ENCODE data around the gene TERC. TPM values are rescaled to one million over a fixed set of nuclear protein-coding genes. Genes with fewer than 3 reads are reported as not detected.
"Not testable (repeated sequence)": the region's sequence is repeated elsewhere in the genome, so short reads cannot be mapped to it uniquely, and the experiment has no call there.

TERC gene
- total and polyA plus RNA-seq, 5 experiments from 2014 or later: 1.4 to 17.5 (median 7.0) TPM; not detected in 1

DNA sequence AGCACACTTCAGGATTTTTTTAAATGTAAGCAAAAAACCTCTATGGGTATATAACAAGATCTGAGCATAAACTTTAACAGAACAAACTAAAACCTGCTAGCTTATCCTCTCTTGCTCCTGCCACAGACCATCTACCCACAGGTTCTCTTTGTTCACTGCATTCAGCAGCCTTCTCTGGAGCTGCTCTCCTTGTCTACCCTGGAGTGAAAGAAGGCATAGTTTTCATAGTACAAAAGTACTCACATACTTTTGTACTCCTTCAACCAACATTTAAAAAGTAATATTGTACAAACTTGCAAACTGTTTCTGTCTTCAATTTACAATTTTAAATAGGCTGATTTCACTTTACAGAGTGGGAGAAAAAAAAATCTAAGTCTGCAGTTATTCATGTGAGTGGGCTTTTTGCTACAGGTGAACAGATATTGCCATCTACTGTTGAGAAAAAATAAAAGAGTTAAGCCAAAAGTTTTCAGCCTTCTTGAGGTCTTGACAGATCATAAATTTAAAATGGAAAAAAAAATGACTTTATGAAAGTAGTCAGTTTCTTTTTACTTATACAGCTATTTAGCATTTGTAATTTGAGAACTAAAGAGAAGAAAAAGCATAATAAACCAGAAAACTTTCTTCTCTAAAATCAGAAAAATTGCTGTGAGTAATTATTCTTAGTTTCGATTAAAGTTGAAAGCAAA, 20.4 kb downstream of the TERC start:
- no peak for DNase-seq
- POLR2A ChIA-PET: no interaction called here
- H3K27ac Mint-ChIP-seq: no peak overlapping the region
- H3K9me3 Mint-ChIP-seq: no peaks in the 10 kb centered on the region
- no peak overlapping the region for H3K4me3 Mint-ChIP-seq
- peak in 1 of 2 donors; percentile 39 for ATAC-seq
- no peaks in the 10 kb centered on the region for H3K36me3 Mint-ChIP-seq
- peaks cover 0 to 5% (median 4%) of the 10 kb centered on the region in 4 donors for H3K4me1 Mint-ChIP-seq
- H3K27me3 Mint-ChIP-seq: peaks cover 23 to 32% (median 23%) of the 10 kb centered on the region in 5 donors

DNA sequence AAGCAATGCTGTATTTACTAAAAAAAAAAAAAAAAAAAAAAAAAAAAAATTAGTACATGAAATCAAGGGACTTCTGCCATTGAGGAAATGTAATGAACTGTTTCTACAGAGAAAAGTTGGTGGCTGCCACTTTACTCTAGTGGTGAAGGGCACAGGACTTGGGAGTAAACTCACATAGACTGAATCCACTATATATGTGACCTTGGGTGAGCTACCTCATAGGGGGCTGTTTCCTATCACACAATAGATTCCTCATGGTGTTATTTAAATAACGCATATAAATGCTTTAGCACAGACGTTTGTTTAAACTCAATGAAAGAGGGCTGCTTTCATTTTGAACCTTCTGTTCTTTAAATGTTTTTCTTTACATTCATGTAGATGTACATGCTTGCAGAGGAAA, 25.8 kb downstream of the TERC start:
- H3K9me3 Mint-ChIP-seq: peaks cover 6 to 30% (median 14%) of the 10 kb centered on the region in 9 donors
- ATAC-seq (no peak), DNase-seq (no peak)
- no peaks in the 10 kb centered on the region for H3K4me1 Mint-ChIP-seq
- POLR2A ChIA-PET: no interaction called here
- no peak overlapping the region for H3K4me3 Mint-ChIP-seq
- peaks cover 4 to 12% (median 8%) of the 10 kb centered on the region in 5 donors for H3K27me3 Mint-ChIP-seq
- peaks cover 2 to 8% (median 6%) of the 10 kb centered on the region in 3 donors for H3K36me3 Mint-ChIP-seq
- no peak overlapping the region for H3K27ac Mint-ChIP-seq

DNA sequence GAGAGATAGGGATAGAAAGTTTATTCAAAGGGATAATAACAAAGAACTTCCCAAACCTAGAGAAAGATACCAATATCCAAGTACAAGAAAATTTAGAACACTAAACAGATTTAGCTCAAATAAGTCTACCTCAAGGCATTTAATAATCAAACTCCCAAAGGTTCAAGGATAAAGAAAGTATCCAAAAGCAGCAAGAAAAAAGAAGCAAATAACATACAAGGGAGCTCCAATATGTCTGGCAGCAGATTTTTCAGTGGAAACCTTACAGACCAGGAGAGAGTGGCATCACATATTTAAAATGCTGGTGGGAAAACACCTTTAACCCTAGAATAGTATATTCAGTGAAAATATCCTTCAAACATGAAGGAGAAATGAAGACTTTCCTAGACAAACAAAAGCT, 33.0 kb downstream of the TERC start:
- H3K27ac Mint-ChIP-seq, DNase-seq, POLR2A ChIA-PET, ATAC-seq, H3K4me3 Mint-ChIP-seq, H3K4me1 Mint-ChIP-seq: not testable (repeated sequence)
- Mint-ChIP-seq H3K36me3 (peaks cover 2 to 30% (median 29%) of the 10 kb centered on the region in 3 donors), H3K27me3 (peaks cover 27 to 63% (median 37%) of the 10 kb centered on the region in 5 donors), H3K9me3 (peaks cover 7 to 62% (median 35%) of the 10 kb centered on the region in 9 donors)

DNA sequence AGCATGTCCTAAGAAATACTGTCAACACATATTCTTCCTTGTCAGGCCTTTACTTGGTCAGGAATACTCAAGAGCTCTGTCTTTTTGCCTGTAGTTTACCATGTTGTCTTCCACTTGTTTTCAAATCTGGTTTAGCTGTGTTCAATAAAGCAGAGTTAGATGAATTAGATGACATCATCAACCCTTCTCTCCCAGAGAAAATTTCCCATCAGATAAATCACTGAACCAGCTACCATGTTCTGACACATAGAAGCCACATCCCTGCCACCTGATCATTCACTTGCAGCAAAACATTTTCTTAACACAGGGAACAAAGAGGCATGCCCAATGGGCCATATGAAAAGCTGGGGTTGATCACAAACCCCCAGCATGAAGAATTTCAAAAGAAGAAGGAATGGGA, 42.1 kb downstream of the TERC start:
- POLR2A ChIA-PET: no interaction called here

DNA sequence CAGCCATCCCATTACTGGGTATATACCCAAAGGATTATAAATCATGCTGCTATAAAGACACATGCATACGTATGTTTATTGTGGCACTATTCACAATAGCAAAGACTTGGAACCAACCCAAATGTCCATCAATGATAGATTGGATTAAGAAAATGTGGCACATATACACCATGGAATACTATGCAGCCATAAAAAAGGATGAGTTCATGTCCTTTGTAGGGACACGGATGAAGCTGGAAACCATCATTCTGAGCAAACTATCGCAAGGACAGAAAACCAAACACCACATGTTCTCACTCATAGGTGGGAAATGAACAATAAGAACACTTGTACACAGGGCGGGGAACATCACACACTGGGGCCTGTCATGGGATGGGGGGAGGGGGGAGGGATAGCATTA, 46.4 kb downstream of the TERC start:
- H3K36me3 Mint-ChIP-seq, H3K4me1 Mint-ChIP-seq, ATAC-seq, POLR2A ChIA-PET, H3K27ac Mint-ChIP-seq, H3K4me3 Mint-ChIP-seq, DNase-seq: not testable (repeated sequence)
- Mint-ChIP-seq H3K27me3 (peaks cover 29 to 55% (median 37%) of the 10 kb centered on the region in 5 donors), H3K9me3 (peaks cover 0 to 26% (median 12%) of the 10 kb centered on the region in 9 donors)

More for the DNA sequence above, 42.1 kb downstream of the TERC start:
- Mint-ChIP-seq H3K36me3 (peaks cover 0 to 12% (median 0%) of the 10 kb centered on the region in 3 donors), H3K4me1 (no peaks in the 10 kb centered on the region), H3K27ac (no peak overlapping the region), H3K9me3 (peaks cover 1 to 22% (median 7%) of the 10 kb centered on the region in 9 donors), H3K4me3 (no peak overlapping the region), H3K27me3 (peaks cover 21 to 42% (median 30%) of the 10 kb centered on the region in 5 donors)
- ATAC-seq: no peak
- DNase-seq: no peak

Other genes starting within 250 kb of the TERC start
- gene MECOM, start 101.3 kb downstream of the TERC start, total RNA-seq: not detected
- gene MECOM, start 101.3 kb downstream of the TERC start, polyA plus RNA-seq: not detected
- under 1 TPM in 1 of 2 experiments, not detected in 1; 0.29 TPM for gene ACTRT3, start 4.5 kb upstream of the TERC start, total RNA-seq
- gene ACTRT3, start 4.5 kb upstream of the TERC start, polyA plus RNA-seq: under 1 TPM; 0.13 to 0.15 (median 0.14) TPM
- gene MYNN, start 8.3 kb upstream of the TERC start, total RNA-seq: 10 to 100 TPM; 23.0 to 24.7 TPM
- gene MYNN, start 8.3 kb upstream of the TERC start, polyA plus RNA-seq: 10 to 100 TPM; 11.7 to 15.7 (median 13.6) TPM
- under 1 TPM in 1 of 2 experiments, not detected in 1; 0.19 TPM for gene LRRIQ4, start 47.8 kb upstream of the TERC start, total RNA-seq
- not detected for gene LRRIQ4, start 47.8 kb upstream of the TERC start, polyA plus RNA-seq
- gene LRRC34, start 47.8 kb upstream of the TERC start, total RNA-seq: 1 to 10 TPM in 1 of 2 experiments, under 1 TPM in 1; 0.73 to 1.2 TPM
- under 1 TPM; 0.29 to 0.42 (median 0.35) TPM for gene LRRC34, start 47.8 kb upstream of the TERC start, polyA plus RNA-seq
- gene LRRC31, start 104.9 kb upstream of the TERC start, total RNA-seq: not detected
- gene LRRC31, start 104.9 kb upstream of the TERC start, polyA plus RNA-seq: not detected
- gene SAMD7, start 146.5 kb upstream of the TERC start, total RNA-seq: not detected
- gene SAMD7, start 146.5 kb upstream of the TERC start, polyA plus RNA-seq: not detected
- 100 to 1,000 TPM; 147 to 168 TPM for gene SEC62, start 201.7 kb upstream of the TERC start, total RNA-seq
- gene SEC62, start 201.7 kb upstream of the TERC start, polyA plus RNA-seq: 100 to 1,000 TPM; 170 to 226 (median 225) TPM

Data from naive thymus-derived CD8-positive, alpha-beta T cell (primary cell).